Measurements from ENCODE around the gene ZNF862.
"Not testable (repeated sequence)": the region's sequence is repeated elsewhere in the genome, so short reads cannot be mapped to it uniquely, and the experiment has no call there.

The ZNF862 gene

GRCh38 chr7:149825567-149826343 is 12.4 kb upstream of the ZNF862 start:
- DNase-seq, result no peak

GRCh38 chr7:149826344-149827088 is 11.7 kb upstream of the ZNF862 start:
- DNase-seq, result no peak

- DNase-seq, result no peak
Observed at GRCh38 chr7:149827089-149827981, 10.8 kb upstream of the ZNF862 start.

GRCh38 chr7:149828357-149829309 is 9.5 kb upstream of the ZNF862 start:
- no peak for DNase-seq

- not testable (repeated sequence) for DNase-seq
Observed at GRCh38 chr7:149830527-149830926, 7.6 kb upstream of the ZNF862 start.

- DNase-seq, result no peak
Observed at GRCh38 chr7:149830997-149831740, 7.0 kb upstream of the ZNF862 start.

GRCh38 chr7:149831741-149832219 is 6.4 kb upstream of the ZNF862 start:
- no peak for DNase-seq

- DNase-seq, result no peak
Observed at GRCh38 chr7:149832332-149833041, 5.7 kb upstream of the ZNF862 start.

- no peak for DNase-seq
Observed at GRCh38 chr7:149833495-149834130, 4.6 kb upstream of the ZNF862 start.

- no peak for DNase-seq
Observed at GRCh38 chr7:149834601-149835000, 3.6 kb upstream of the ZNF862 start.

GRCh38 chr7:149836434-149836833 is 1.7 kb upstream of the ZNF862 start:
- no peak for DNase-seq

- no peak for DNase-seq
Observed at GRCh38 chr7:149837564-149838223, 481 bp upstream of the ZNF862 start.

GRCh38 chr7:149838992-149839408 is 825 bp downstream of the ZNF862 start:
- DNase-seq, result peak; percentile 8

- DNase-seq, result no peak
Observed at GRCh38 chr7:149839933-149840332, 1.8 kb downstream of the ZNF862 start.

GRCh38 chr7:149843566-149843965 is 5.4 kb downstream of the ZNF862 start:
- no peak for DNase-seq

- no peak for DNase-seq
Observed at GRCh38 chr7:149844445-149844844, 6.3 kb downstream of the ZNF862 start.

GRCh38 chr7:149845257-149845980 is 7.2 kb downstream of the ZNF862 start:
- DNase-seq, result no peak

GRCh38 chr7:149846021-149846420 is 7.8 kb downstream of the ZNF862 start:
- DNase-seq, result no peak

Data from suppressor macrophage treated with lipopolysaccharide for 4 hours (primary cell).